Gastroesophageal sphincter (tissue), 4 donors: ENCODE measurements around the gene CNGA4. TPM values are rescaled to one million over a fixed set of nuclear protein-coding genes. Genes with fewer than 3 reads are reported as not detected.

Experiments used
- ATAC-seq: fragments of 150-250 bp; one replicate; pipeline ENCODE4 v1.9.1; 2016; ENCODE audit warnings: mild to moderate bottlenecking, moderate library complexity
- H3K27ac ChIP-seq, 4 donors: fragments of 200-600 bp; sonication (generic) in 3 of 4; 1 replicate in 3 of 4; 2 replicates in 1 of 4; pipeline ENCODE4 v1.5.1; 2016 to 2019
- H3K27me3 ChIP-seq: fragments of 200-600 bp; sonication (generic); one replicate; pipeline ENCODE4 v1.5.1; 2019
- H3K36me3 ChIP-seq, 2 donors: fragments of 200-600 bp; sonication (generic); one replicate each; pipeline ENCODE4 v1.5.1; 2019; ENCODE audit warnings: control low read depth in 1 of 2
- H3K4me1 ChIP-seq, 3 donors: fragments of 200-600 bp; sonication (generic); 1 replicate in 2 of 3; 2 replicates in 1 of 3; pipeline ENCODE4 v1.5.1; 2016 to 2019; ENCODE audit warnings: control low read depth in 2 of 3
- H3K4me3 ChIP-seq, 2 donors: fragments of 200-600 bp; sonication (generic); one replicate each; pipeline ENCODE4 v1.5.1; 2019; ENCODE audit warnings: mild to moderate bottlenecking in 1 of 2, moderate library complexity in 1 of 2
- H3K9me3 ChIP-seq, 3 donors: fragments of 200-600 bp; sonication (generic); one replicate each; pipeline ENCODE4 v1.5.1; 2017 to 2019; ENCODE audit warnings: control low read depth in 2 of 3
- CTCF ChIP-seq, 4 experiments: fragments of 200-600 bp in 2 of 4; fragments of 450-650 bp in 2 of 4; sonication (generic) in 1 of 4; IDR thresholded peaks; one replicate each; pipeline ENCODE4 v1.5.1; 2017 to 2019; ENCODE audit warnings: antibody characterized with exemption in 4 of 4, mild to moderate bottlenecking in 2 of 4, moderate library complexity in 2 of 4
- EP300 ChIP-seq: sonication (generic); formaldehyde crosslinking; IDR thresholded peaks from one replicate; pipeline ENCODE4 v1.6.1; 2017; ENCODE audit warnings: antibody characterized with exemption, mild to moderate bottlenecking
- POLR2A ChIP-seq, 2 donors: fragments of 450-650 bp; IDR thresholded peaks; one replicate each; pipeline ENCODE4 v1.6.1; 2017; ENCODE audit warnings: antibody characterized with exemption in 2 of 2, mild to moderate bottlenecking in 2 of 2, moderate library complexity in 1 of 2
- POLR2AphosphoS5 ChIP-seq: sonication (generic); formaldehyde crosslinking; IDR thresholded peaks from one replicate; pipeline ENCODE4 v1.6.1; 2017; ENCODE audit warnings: antibody characterized with exemption
- WGBS, 2 donors: methylation state at CpG; one replicate each; pipeline ENCODE4 v1.1.5; 2018; ENCODE audit warnings: low coverage in 1 of 2; 5-methylcytosine and 5-hydroxymethylcytosine counted together
- total RNA-seq, 4 donors: library from RNA; depleted of rRNA; stranded (reverse); fragments of >200 nt; gene quantifications; one replicate each; pipeline ENCODE4 v1.1.0, GENCODE V29; 2016

CNGA4 gene
- total RNA-seq, 4 donors from 2014 or later = 0.73 TPM; not detected in 3

DNA sequence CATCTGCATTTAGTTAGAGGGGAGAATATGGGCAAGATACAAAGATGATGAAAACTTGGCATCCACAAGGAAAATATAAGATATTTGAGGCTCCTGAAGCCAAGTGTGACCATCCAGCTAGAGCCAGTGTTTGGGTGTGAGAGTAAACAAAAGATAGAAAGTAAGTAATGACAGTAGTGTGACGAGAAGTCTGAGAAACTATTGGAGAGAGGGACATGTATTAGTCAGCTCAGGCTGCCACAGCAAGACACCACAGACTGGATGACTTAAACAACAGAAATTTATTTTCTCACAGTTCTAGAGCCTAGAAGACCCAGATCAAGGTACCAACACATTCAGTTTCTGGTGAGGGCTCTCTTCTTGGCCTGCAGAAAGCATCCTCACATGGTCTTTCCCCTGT lies 14.3 kb downstream of the CNGA4 start:
- TF ChIP-seq EP300 (no peak), POLR2AphosphoS5 (no peak), POLR2A (IDR thresholded peaks at IDR 0.05) (no peak), CTCF (IDR thresholded peaks at IDR 0.05) (no peak)
- H3K4me1 ChIP-seq = peaks cover 0 to 13% (median 2%) of the 10 kb centered on the region in 3 donors
- H3K36me3 ChIP-seq = no peaks in the 10 kb centered on the region
- 62 to 88% methylated on average over 1 of the region's 1 CpG for WGBS, 2 donors
- no peak overlapping the region for H3K4me3 ChIP-seq
- no peak for ATAC-seq
- peak overlapping the region in 1 of 4 donors; percentile 73 for H3K27ac ChIP-seq
- H3K9me3 ChIP-seq = no peaks in the 10 kb centered on the region
- peaks cover 13% of the 10 kb centered on the region for H3K27me3 ChIP-seq

DNA sequence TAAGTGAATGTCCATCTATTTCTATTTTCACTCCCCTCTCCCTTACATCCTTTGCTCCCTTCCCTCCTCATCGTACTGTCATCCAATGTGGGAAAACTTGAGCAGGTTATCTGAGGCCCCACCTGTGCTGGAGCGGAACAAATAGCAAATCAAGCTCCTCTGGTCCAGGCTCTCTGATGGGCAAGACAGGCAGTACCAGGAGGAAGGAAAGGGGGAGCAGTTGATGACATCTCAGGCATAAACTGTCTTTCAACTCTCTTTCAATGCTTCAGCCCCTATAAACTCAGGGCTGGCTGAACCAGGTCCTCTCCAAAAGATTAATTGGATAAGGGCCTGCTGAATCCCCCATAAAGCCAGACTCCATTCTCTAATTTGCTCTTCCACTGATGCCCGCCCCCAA lies 19.3 kb downstream of the CNGA4 start:
- H3K27ac ChIP-seq = no peak overlapping the region
- TF ChIP-seq CTCF (IDR thresholded peaks at IDR 0.05) (no peak), EP300 (no peak), POLR2AphosphoS5 (no peak), POLR2A (IDR thresholded peaks at IDR 0.05) (no peak)
- H3K36me3 ChIP-seq = no peaks in the 10 kb centered on the region
- peaks cover 41% of the 10 kb centered on the region for H3K27me3 ChIP-seq
- peaks cover 0 to 21% (median 13%) of the 10 kb centered on the region in 3 donors for H3K4me1 ChIP-seq
- no peak overlapping the region for H3K4me3 ChIP-seq
- no peak for ATAC-seq
- H3K9me3 ChIP-seq = no peaks in the 10 kb centered on the region
- 67% methylated on average over 1 of the region's 3 CpGs; no CpG with 5 or more reads in 1 of the 2 donors for WGBS, 2 donors

DNA sequence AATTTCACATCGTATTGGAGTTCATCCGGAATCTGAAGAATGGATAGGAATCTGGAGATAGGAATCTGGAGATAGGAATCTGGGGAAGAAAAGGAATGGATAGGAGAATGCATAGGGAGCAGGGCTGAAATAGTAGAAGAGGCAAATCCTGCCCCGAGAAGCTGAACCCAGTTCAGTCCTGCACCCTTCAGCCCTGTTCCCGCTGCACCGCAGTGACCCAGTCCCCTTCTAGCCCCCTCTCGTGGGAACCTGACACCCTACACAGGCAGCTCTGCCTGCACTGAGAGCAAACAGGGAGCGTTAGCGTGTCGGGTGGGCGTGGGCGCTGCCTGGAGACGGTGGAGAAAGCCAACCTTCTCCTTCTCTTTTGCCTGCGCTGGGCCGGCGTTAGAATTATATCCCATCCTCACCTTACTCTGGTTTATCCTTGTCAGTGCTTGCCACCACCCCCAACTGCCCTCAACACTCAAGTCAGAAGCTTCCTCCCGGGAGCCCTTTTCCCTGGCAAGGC lies 19.7 kb downstream of the CNGA4 start:
- Histone ChIP-seq H3K36me3 (no peaks in the 10 kb centered on the region), H3K27ac (no peak overlapping the region), H3K4me1 (peaks cover 0 to 21% (median 13%) of the 10 kb centered on the region in 3 donors), H3K4me3 (peak overlapping the region; percentile 23 to 53), H3K9me3 (no peaks in the 10 kb centered on the region), H3K27me3 (peaks cover 41% of the 10 kb centered on the region)
- TF ChIP-seq EP300 (no peak), CTCF (IDR thresholded peaks at IDR 0.05) (no peak), POLR2AphosphoS5 (no peak), POLR2A (IDR thresholded peaks at IDR 0.05) (no peak)
- peak; percentile 40 for ATAC-seq
- 12 to 50% methylated on average over 1 to 16 of the region's 16 CpGs for WGBS, 2 donors

- peaks cover 41% of the 10 kb centered on the region for H3K27me3 ChIP-seq
- no peaks in the 10 kb centered on the region for H3K9me3 ChIP-seq
- no peak for ATAC-seq
- no peaks in the 10 kb centered on the region for H3K36me3 ChIP-seq
- peaks cover 0 to 21% (median 13%) of the 10 kb centered on the region in 3 donors for H3K4me1 ChIP-seq
- no peak overlapping the region for H3K27ac ChIP-seq
- TF ChIP-seq POLR2A (IDR thresholded peaks at IDR 0.05) (no peak), CTCF (IDR thresholded peaks at IDR 0.05) (no peak), POLR2AphosphoS5 (no peak), EP300 (no peak)
- WGBS, 2 donors = 18 to 47% methylated on average over 2 to 3 of the region's 5 CpGs
- H3K4me3 ChIP-seq = peak overlapping the region in 1 of 2 donors; percentile 53
Measured at GRCh38 chr11:6260207-6260726, 21.4 kb downstream of the CNGA4 start.

GRCh38 chr11:6263662-6264061 lies 24.8 kb downstream of the CNGA4 start:
- Histone ChIP-seq H3K9me3 (no peaks in the 10 kb centered on the region), H3K4me1 (peaks cover 0 to 16% (median 10%) of the 10 kb centered on the region in 3 donors), H3K27ac (no peak overlapping the region), H3K4me3 (no peak overlapping the region), H3K36me3 (no peaks in the 10 kb centered on the region), H3K27me3 (peaks cover 24% of the 10 kb centered on the region)
- no peak for ATAC-seq
- WGBS, 2 donors = 93 to 100% methylated on average over 1 of the region's 1 CpG
- TF ChIP-seq CTCF (IDR thresholded peaks at IDR 0.05) (no peak), POLR2AphosphoS5 (no peak), POLR2A (IDR thresholded peaks at IDR 0.05) (no peak), EP300 (no peak)
